OCI-LY7 (cell line): Measurements from ENCODE around the gene MYRFL.

ENCODE experiments used
- EZH2phosphoT487 ChIP-seq: fragments of 200-600 bp; sonication (generic); IDR thresholded peaks from 2 replicates; pipeline ENCODE4 v1.6.1; 2018; ENCODE audit warnings: low read depth, borderline replicate concordance, mild to moderate bottlenecking, mixed run types, antibody characterized with exemption, low read length, moderate library complexity, mixed read lengths
- TF ChIP-seq, protein P1 (sequence below): fragments of 200-600 bp; sonication (generic); conservative IDR thresholded peaks from 2 replicates; pipeline ENCODE4 v1.5.1; 2014; ENCODE audit warnings: mild to moderate bottlenecking, antibody characterized with exemption, low read length, moderate library complexity, mixed read lengths

DNA sequence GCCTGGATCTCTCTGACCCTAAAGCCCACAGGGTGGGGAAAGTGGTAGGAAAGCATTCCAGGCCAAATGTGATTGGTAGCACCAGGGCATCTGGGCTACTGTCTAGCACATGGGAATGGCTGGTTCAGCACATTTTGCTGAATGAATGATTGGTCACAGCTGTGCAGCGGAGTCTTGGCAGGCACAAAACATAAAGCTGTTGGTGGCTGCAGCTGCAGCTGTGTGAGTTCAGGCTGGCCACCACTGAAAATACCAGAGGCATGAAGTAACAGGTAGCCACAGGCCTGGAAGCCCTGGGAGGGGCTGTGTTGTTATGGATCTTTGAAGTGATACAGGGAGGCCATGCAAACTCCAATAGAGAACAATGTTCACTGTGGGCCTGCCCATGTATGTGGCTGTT lies 72.7 kb downstream of the MYRFL start:
- no peak for TF ChIP-seq EZH2phosphoT487
- TF ChIP-seq, protein P1, sequence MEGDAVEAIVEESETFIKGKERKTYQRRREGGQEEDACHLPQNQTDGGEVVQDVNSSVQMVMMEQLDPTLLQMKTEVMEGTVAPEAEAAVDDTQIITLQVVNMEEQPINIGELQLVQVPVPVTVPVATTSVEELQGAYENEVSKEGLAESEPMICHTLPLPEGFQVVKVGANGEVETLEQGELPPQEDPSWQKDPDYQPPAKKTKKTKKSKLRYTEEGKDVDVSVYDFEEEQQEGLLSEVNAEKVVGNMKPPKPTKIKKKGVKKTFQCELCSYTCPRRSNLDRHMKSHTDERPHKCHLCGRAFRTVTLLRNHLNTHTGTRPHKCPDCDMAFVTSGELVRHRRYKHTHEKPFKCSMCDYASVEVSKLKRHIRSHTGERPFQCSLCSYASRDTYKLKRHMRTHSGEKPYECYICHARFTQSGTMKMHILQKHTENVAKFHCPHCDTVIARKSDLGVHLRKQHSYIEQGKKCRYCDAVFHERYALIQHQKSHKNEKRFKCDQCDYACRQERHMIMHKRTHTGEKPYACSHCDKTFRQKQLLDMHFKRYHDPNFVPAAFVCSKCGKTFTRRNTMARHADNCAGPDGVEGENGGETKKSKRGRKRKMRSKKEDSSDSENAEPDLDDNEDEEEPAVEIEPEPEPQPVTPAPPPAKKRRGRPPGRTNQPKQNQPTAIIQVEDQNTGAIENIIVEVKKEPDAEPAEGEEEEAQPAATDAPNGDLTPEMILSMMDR = no peak
